ENCODE results near the gene CLIP3.

CLIP3 gene

GRCh38 chr19:35988824-35989223 is 43.8 kb downstream of the CLIP3 start:
- Histone ChIP-seq H3K9ac (ENCODE audit: low read length) (no peak overlapping the region), H3K27me3 (ENCODE audit: insufficient read depth, low read length) (peaks cover 5% of the 10 kb centered on the region), H3K4me1 (ENCODE audit: control insufficient read depth in 1 of 2, insufficient read depth in 2 of 2, low read length in 2 of 2) (no peaks in the 10 kb centered on the region), H2AFZ (ENCODE audit: insufficient read depth, low read length, poor library complexity) (no peak overlapping the region), H3K4me3 (ENCODE audit: low read depth, low read length) (no peak overlapping the region), H3K79me1 (ENCODE audit: low read length) (no peaks in the 10 kb centered on the region), H3K18ac (ENCODE audit: low read length) (no peak overlapping the region), H2BK12ac (ENCODE audit: low read length) (no peak overlapping the region), H4K12ac (ENCODE audit: low read depth, low read length) (no peak overlapping the region), H3K36me3 (ENCODE audit: control insufficient read depth in 1 of 2, insufficient read depth in 2 of 2, low read length in 2 of 2) (no peaks in the 10 kb centered on the region), H2AK5ac (ENCODE audit: low read length) (no peak overlapping the region), H3K9me3 (ENCODE audit: insufficient read depth, low read depth, low read length) (peaks cover 3% of the 10 kb centered on the region), H3K4me2 (ENCODE audit: low read length) (no peak overlapping the region), H3K79me2 (ENCODE audit: control insufficient read depth, insufficient read depth, low read length, poor library complexity) (no peaks in the 10 kb centered on the region), H4K8ac (ENCODE audit: low read depth, low read length) (no peak overlapping the region), H3K27ac (ENCODE audit: low read depth, low read length) (no peak overlapping the region), H3K4ac (ENCODE audit: low read depth, low read length) (no peak overlapping the region), H4K91ac (ENCODE audit: low read depth, low read length) (no peak overlapping the region), H2BK5ac (ENCODE audit: low read depth, low read length, poor library complexity) (no peak overlapping the region), H3K23ac (ENCODE audit: low read length) (no peak overlapping the region), H3K14ac (ENCODE audit: low read length) (no peak overlapping the region), H2BK120ac (ENCODE audit: insufficient read depth, low read length, poor library complexity) (no peak overlapping the region)
- DNase-seq: no peak
- no CpG with 5 or more reads among the region's 3 CpGs for WGBS (ENCODE audit: extremely low coverage, insufficient coverage, insufficient read length)

- Histone ChIP-seq H3K4me3 (ENCODE audit: low read depth, low read length) (no peak overlapping the region), H3K79me2 (ENCODE audit: control insufficient read depth, insufficient read depth, low read length, poor library complexity) (no peaks in the 10 kb centered on the region), H3K4me1 (ENCODE audit: control insufficient read depth in 1 of 2, insufficient read depth in 2 of 2, low read length in 2 of 2) (no peaks in the 10 kb centered on the region), H2BK12ac (ENCODE audit: low read length) (no peak overlapping the region), H3K14ac (ENCODE audit: low read length) (no peak overlapping the region), H3K23ac (ENCODE audit: low read length) (no peak overlapping the region), H3K9me3 (ENCODE audit: insufficient read depth, low read depth, low read length) (peaks cover 5% of the 10 kb centered on the region), H2AK5ac (ENCODE audit: low read length) (no peak overlapping the region), H4K91ac (ENCODE audit: low read depth, low read length) (no peak overlapping the region), H3K79me1 (ENCODE audit: low read length) (no peaks in the 10 kb centered on the region), H3K4ac (ENCODE audit: low read depth, low read length) (no peak overlapping the region), H2BK5ac (ENCODE audit: low read depth, low read length, poor library complexity) (no peak overlapping the region), H2AFZ (ENCODE audit: insufficient read depth, low read length, poor library complexity) (no peak overlapping the region), H3K36me3 (ENCODE audit: control insufficient read depth in 1 of 2, insufficient read depth in 2 of 2, low read length in 2 of 2) (no peaks in the 10 kb centered on the region), H3K4me2 (ENCODE audit: low read length) (no peak overlapping the region), H4K8ac (ENCODE audit: low read depth, low read length) (no peak overlapping the region), H4K12ac (ENCODE audit: low read depth, low read length) (no peak overlapping the region), H3K27me3 (ENCODE audit: insufficient read depth, low read length) (peaks cover 5% of the 10 kb centered on the region), H3K18ac (ENCODE audit: low read length) (no peak overlapping the region), H3K27ac (ENCODE audit: low read depth, low read length) (no peak overlapping the region), H2BK120ac (ENCODE audit: insufficient read depth, low read length, poor library complexity) (no peak overlapping the region), H3K9ac (ENCODE audit: low read length) (no peak overlapping the region)
- WGBS (ENCODE audit: extremely low coverage, insufficient coverage, insufficient read length): no CpG with 5 or more reads among the region's 8 CpGs
- DNase-seq: peak in 1 of 2 donors; percentile 4
These were observed 45.1 kb downstream of the CLIP3 start for GRCh38 chr19:35987571-35987896.

GRCh38 chr19:35986664-35987570 is 45.8 kb downstream of the CLIP3 start:
- peak; percentile 52 to 70 for DNase-seq
- H2BK120ac ChIP-seq (ENCODE audit: insufficient read depth, low read length, poor library complexity): no peak overlapping the region
- no peak overlapping the region for H3K9ac ChIP-seq (ENCODE audit: low read length)
- H3K27ac ChIP-seq (ENCODE audit: low read depth, low read length): no peak overlapping the region
- H2AK5ac ChIP-seq (ENCODE audit: low read length): no peak overlapping the region
- no peak overlapping the region for H4K8ac ChIP-seq (ENCODE audit: low read depth, low read length)
- no peak overlapping the region for H3K14ac ChIP-seq (ENCODE audit: low read length)
- H3K79me2 ChIP-seq (ENCODE audit: control insufficient read depth, insufficient read depth, low read length, poor library complexity): no peaks in the 10 kb centered on the region
- peak overlapping the region; percentile 61 for H3K4me2 ChIP-seq (ENCODE audit: low read length)
- peaks cover 5% of the 10 kb centered on the region for H3K9me3 ChIP-seq (ENCODE audit: insufficient read depth, low read depth, low read length)
- H2AFZ ChIP-seq (ENCODE audit: insufficient read depth, low read length, poor library complexity): peak overlapping the region; percentile 46
- WGBS (ENCODE audit: extremely low coverage, insufficient coverage, insufficient read length): no CpG with 5 or more reads among the region's 54 CpGs
- no peak overlapping the region for H3K23ac ChIP-seq (ENCODE audit: low read length)
- no peak overlapping the region for H3K18ac ChIP-seq (ENCODE audit: low read length)
- no peaks in the 10 kb centered on the region for H3K4me1 ChIP-seq (ENCODE audit: control insufficient read depth in 1 of 2, insufficient read depth in 2 of 2, low read length in 2 of 2)
- peak overlapping the region; percentile 25 for H3K4me3 ChIP-seq (ENCODE audit: low read depth, low read length)
- no peak overlapping the region for H2BK5ac ChIP-seq (ENCODE audit: low read depth, low read length, poor library complexity)
- H4K91ac ChIP-seq (ENCODE audit: low read depth, low read length): no peak overlapping the region
- peaks cover 5% of the 10 kb centered on the region for H3K27me3 ChIP-seq (ENCODE audit: insufficient read depth, low read length)
- H3K36me3 ChIP-seq (ENCODE audit: control insufficient read depth in 1 of 2, insufficient read depth in 2 of 2, low read length in 2 of 2): no peaks in the 10 kb centered on the region
- H3K4ac ChIP-seq (ENCODE audit: low read depth, low read length): no peak overlapping the region
- H4K12ac ChIP-seq (ENCODE audit: low read depth, low read length): no peak overlapping the region
- no peak overlapping the region for H2BK12ac ChIP-seq (ENCODE audit: low read length)
- H3K79me1 ChIP-seq (ENCODE audit: low read length): no peaks in the 10 kb centered on the region

GRCh38 chr19:35986111-35986510 is 46.6 kb downstream of the CLIP3 start:
- Histone ChIP-seq H3K4me1 (ENCODE audit: control insufficient read depth in 1 of 2, insufficient read depth in 2 of 2, low read length in 2 of 2) (no peaks in the 10 kb centered on the region), H4K91ac (ENCODE audit: low read depth, low read length) (no peak overlapping the region), H3K4me2 (ENCODE audit: low read length) (no peak overlapping the region), H2BK5ac (ENCODE audit: low read depth, low read length, poor library complexity) (no peak overlapping the region), H3K27ac (ENCODE audit: low read depth, low read length) (no peak overlapping the region), H3K79me1 (ENCODE audit: low read length) (no peaks in the 10 kb centered on the region), H2BK12ac (ENCODE audit: low read length) (no peak overlapping the region), H3K4ac (ENCODE audit: low read depth, low read length) (no peak overlapping the region), H3K23ac (ENCODE audit: low read length) (no peak overlapping the region), H3K79me2 (ENCODE audit: control insufficient read depth, insufficient read depth, low read length, poor library complexity) (no peaks in the 10 kb centered on the region), H2AK5ac (ENCODE audit: low read length) (no peak overlapping the region), H3K4me3 (ENCODE audit: low read depth, low read length) (no peak overlapping the region), H2BK120ac (ENCODE audit: insufficient read depth, low read length, poor library complexity) (no peak overlapping the region), H3K27me3 (ENCODE audit: insufficient read depth, low read length) (peaks cover 5% of the 10 kb centered on the region), H4K8ac (ENCODE audit: low read depth, low read length) (no peak overlapping the region), H4K12ac (ENCODE audit: low read depth, low read length) (no peak overlapping the region), H3K9me3 (ENCODE audit: insufficient read depth, low read depth, low read length) (peaks cover 5% of the 10 kb centered on the region), H3K18ac (ENCODE audit: low read length) (no peak overlapping the region), H3K9ac (ENCODE audit: low read length) (no peak overlapping the region), H2AFZ (ENCODE audit: insufficient read depth, low read length, poor library complexity) (no peak overlapping the region), H3K14ac (ENCODE audit: low read length) (no peak overlapping the region), H3K36me3 (ENCODE audit: control insufficient read depth in 1 of 2, insufficient read depth in 2 of 2, low read length in 2 of 2) (no peaks in the 10 kb centered on the region)
- no CpG with 5 or more reads among the region's 5 CpGs for WGBS (ENCODE audit: extremely low coverage, insufficient coverage, insufficient read length)
- no peak for DNase-seq

Measured in trophoblast cell (in vitro differentiated cells and primary cell).